GM23338 (cell line): ENCODE results near the gene SLC20A1. TPM values are rescaled to one million over a fixed set of nuclear protein-coding genes. Genes with fewer than 3 reads are reported as not detected.

ENCODE experiments used
- ATAC-seq: fragments of 200-7000 bp; cut with Tn5 transposase; 3 replicates; pipeline ENCODE4 v1.9.1; 2020
- DNase-seq: peaks from one replicate; pipeline ENCODE4 v3.0.0-alpha.2; 2015; ENCODE audit warnings: low spot score
- H2AFZ ChIP-seq: fragments of 200-600 bp; sonication (generic); 2 replicates; pipeline ENCODE4 v1.8.0; 2016; ENCODE audit warnings: antibody characterized with exemption, mild to moderate bottlenecking, moderate library complexity
- H3F3A ChIP-seq: fragments of 200-600 bp; sonication (generic); replicated peaks from 2 replicates; pipeline ENCODE4 v1.8.0; 2017; ENCODE audit warnings: antibody characterized with exemption, mixed run types, low read depth
- H3K27ac ChIP-seq: fragments of 200-600 bp; sonication (generic); 2 replicates; pipeline ENCODE4 v1.6.1; 2016; ENCODE audit warnings: low read depth
- H3K27me3 ChIP-seq: fragments of 200-600 bp; sonication (generic); 2 replicates; pipeline ENCODE4 v1.8.0; 2016; ENCODE audit warnings: mild to moderate bottlenecking, mixed run types, moderate library complexity; ENCODE audit not compliant: insufficient read depth
- H3K36me3 ChIP-seq: fragments of 200-600 bp; sonication (generic); 2 replicates; pipeline ENCODE4 v1.8.0; 2016; ENCODE audit warnings: mild to moderate bottlenecking; ENCODE audit not compliant: insufficient read depth
- H3K4me1 ChIP-seq: fragments of 200-600 bp; sonication (generic); 2 replicates; pipeline ENCODE4 v1.8.0; 2016; ENCODE audit warnings: mild to moderate bottlenecking, moderate library complexity; ENCODE audit not compliant: insufficient read depth
- H3K4me2 ChIP-seq: fragments of 200-600 bp; sonication (generic); 2 replicates; pipeline ENCODE4 v1.7.1; 2017; ENCODE audit warnings: mixed run types
- H3K4me3 ChIP-seq: fragments of 200-600 bp; sonication (generic); 2 replicates; pipeline ENCODE4 v1.6.1; 2016; ENCODE audit warnings: mixed run types
- H3K79me2 ChIP-seq: fragments of 200-600 bp; sonication (generic); replicated peaks from 2 replicates; pipeline ENCODE4 v1.8.0; 2017; ENCODE audit warnings: mild to moderate bottlenecking; ENCODE audit not compliant: insufficient read depth
- H3K9me2 ChIP-seq: fragments of 200-600 bp; sonication (generic); 2 replicates; pipeline ENCODE4 v1.8.0; 2017; ENCODE audit not compliant: insufficient read depth
- H4K20me1 ChIP-seq: fragments of 200-600 bp; sonication (generic); replicated peaks from 2 replicates; pipeline ENCODE4 v1.8.0; 2017; ENCODE audit warnings: mild to moderate bottlenecking; ENCODE audit not compliant: insufficient read depth
- H3K27ac Mint-ChIP-seq: 2 replicates; pipeline ENCODE4 v1.8.0; 2020; ENCODE audit warnings: inconsistent platforms, mild to moderate bottlenecking, moderate library complexity, mixed read lengths
- H3K27me3 Mint-ChIP-seq: 3 replicates; pipeline ENCODE4 v1.8.0; 2022; ENCODE audit warnings: low read depth, mild to moderate bottlenecking, moderate library complexity, mixed read lengths, inconsistent platforms; ENCODE audit not compliant: insufficient read depth, poor library complexity
- H3K36me3 Mint-ChIP-seq: 3 replicates; pipeline ENCODE4 v1.8.0; 2021; ENCODE audit warnings: low read depth, mild to moderate bottlenecking, inconsistent platforms, moderate library complexity, mixed read lengths
- H3K4me1 Mint-ChIP-seq: 3 replicates; pipeline ENCODE4 v1.8.0; 2020; ENCODE audit warnings: mild to moderate bottlenecking, inconsistent platforms, mixed read lengths
- H3K4me3 Mint-ChIP-seq: 3 replicates; pipeline ENCODE4 v1.8.0; 2021; ENCODE audit warnings: moderate library complexity, mild to moderate bottlenecking, inconsistent platforms, mixed read lengths
- H3K9me3 Mint-ChIP-seq: 3 replicates; pipeline ENCODE4 v1.8.0; 2020; ENCODE audit warnings: moderate library complexity, mild to moderate bottlenecking, inconsistent platforms, mixed read lengths
- CTCF ChIP-seq, 2 experiments: fragments of 200-600 bp in 1 of 2; sonication (generic) in 1 of 2; conservative IDR thresholded peaks; 2 replicates each; pipeline versions ENCODE4 v1.5.1 to v1.6.1; 2016 to 2017; ENCODE audit warnings: antibody characterized with exemption in 2 of 2, low read depth in 2 of 2, mild to moderate bottlenecking in 2 of 2, moderate library complexity in 1 of 2
- ETS1 ChIP-seq: IDR thresholded peaks from 2 replicates; pipeline ENCODE4 v1.6.1; 2016; ENCODE audit warnings: antibody characterized with exemption
- EZH2 ChIP-seq: fragments of 200-600 bp; sonication (generic); IDR thresholded peaks from one replicate; pipeline ENCODE4 v1.8.0; 2017; ENCODE audit warnings: antibody characterized with exemption, mild to moderate bottlenecking, low read depth; ENCODE audit not compliant: unreplicated experiment
- JUNB ChIP-seq: IDR thresholded peaks from one replicate; pipeline ENCODE4 v1.6.1; 2016; ENCODE audit warnings: antibody characterized with exemption; ENCODE audit not compliant: unreplicated experiment
- NANOG ChIP-seq: IDR thresholded peaks from 2 replicates; pipeline ENCODE4 v1.6.1; 2016; ENCODE audit warnings: antibody characterized with exemption, borderline replicate concordance
- REST ChIP-seq: IDR thresholded peaks from one replicate; pipeline ENCODE4 v1.6.1; 2018; ENCODE audit warnings: antibody characterized with exemption; ENCODE audit not compliant: unreplicated experiment
- ZNF114 ChIP-seq: fragments of 250-450 bp; sonication (Bioruptor Pico); IDR thresholded peaks from 2 replicates; pipeline ENCODE4 v1.5.0; 2020; ENCODE audit warnings: mild to moderate bottlenecking, moderate library complexity
- ZNF462 ChIP-seq: fragments of 250-450 bp; sonication (Bioruptor Pico); IDR thresholded peaks from 2 replicates; pipeline ENCODE4 v1.5.0; 2020; ENCODE audit warnings: mild to moderate bottlenecking, moderate library complexity
- polyA plus RNA-seq: library from polyadenylated mRNA; unstranded; fragments of >200 nt; fragmentation: Nextera tagmentation; extraction: Ambion mirVana; gene quantifications from 2 replicates; pipeline ENCODE4 v1.2.1, GENCODE V29; 2016
- total RNA-seq: library from RNA; depleted of rRNA; stranded (reverse); fragments of >200 nt; shearing (Covaris generic); gene quantifications from 2 replicates; pipeline ENCODE4 v1.2.3, GENCODE V29; 2014

Gene SLC20A1
- total and polyA plus RNA-seq, 2 experiments from 2014 or later: 52.9 to 84.3 TPM

GRCh38 chr2:112703684-112704083 lies 57.9 kb downstream of the SLC20A1 start:
- TF ChIP-seq ZNF114 (no peak), NANOG (no peak), ZNF462 (no peak), JUNB (no peak), EZH2 (no peak), ETS1 (no peak), REST (no peak), CTCF (conservative IDR thresholded peaks at IDR 0.05; ENCODE audit: low read depth in 2 of 2) (no peak)
- no peak overlapping the region for H3K27ac Mint-ChIP-seq
- H4K20me1 ChIP-seq: no peaks in the 10 kb centered on the region
- no peaks in the 10 kb centered on the region for H3K4me1 ChIP-seq
- DNase-seq (no peak), ATAC-seq (no peak)
- H2AFZ ChIP-seq: no peak overlapping the region
- H3K27me3 Mint-ChIP-seq: no peaks in the 10 kb centered on the region
- H3K79me2 ChIP-seq: no peaks in the 10 kb centered on the region
- H3K4me3 Mint-ChIP-seq: no peak overlapping the region
- no peak overlapping the region for H3K27ac ChIP-seq
- H3F3A ChIP-seq: no peaks in the 10 kb centered on the region
- H3K4me3 ChIP-seq: no peak overlapping the region
- no peaks in the 10 kb centered on the region for H3K36me3 Mint-ChIP-seq
- H3K27me3 ChIP-seq: no peaks in the 10 kb centered on the region
- H3K9me3 Mint-ChIP-seq: no peaks in the 10 kb centered on the region
- no peaks in the 10 kb centered on the region for H3K4me1 Mint-ChIP-seq
- H3K9me2 ChIP-seq: no peaks in the 10 kb centered on the region
- H3K36me3 ChIP-seq: no peaks in the 10 kb centered on the region
- no peak overlapping the region for H3K4me2 ChIP-seq
